ENCODE measurements around the gene HDAC11.
"Not testable (repeated sequence)": the region's sequence is repeated elsewhere in the genome, so short reads cannot be mapped to it uniquely, and the experiment has no call there.

HDAC11 gene

GRCh38 chr3:13479582-13480339 lies at the start of gene HDAC11:
HDAC11 (plus strand) TSS chr3:13480306; CDS start chr3:13480348, 42 bp downstream.
- DNase-seq (ENCODE audit: low read depth): peak; percentile 97

GRCh38 chr3:13430411-13430875 lies 49.7 kb upstream of the HDAC11 start:
- not testable (repeated sequence) for DNase-seq (ENCODE audit: low read depth)

GRCh38 chr3:13432093-13432492 lies 48.0 kb upstream of the HDAC11 start:
- no peak for DNase-seq (ENCODE audit: low read depth)

- DNase-seq (ENCODE audit: low read depth): no peak
Measured at GRCh38 chr3:13433912-13434311, 46.2 kb upstream of the HDAC11 start.

GRCh38 chr3:13436213-13436612 lies 43.9 kb upstream of the HDAC11 start:
- not testable (repeated sequence) for DNase-seq (ENCODE audit: low read depth)

GRCh38 chr3:13440204-13440817 lies 39.8 kb upstream of the HDAC11 start:
- DNase-seq (ENCODE audit: low read depth): no peak

- DNase-seq (ENCODE audit: low read depth): not testable (repeated sequence)
Measured at GRCh38 chr3:13442882-13443281, 37.2 kb upstream of the HDAC11 start.

GRCh38 chr3:13451301-13451673 lies 28.8 kb upstream of the HDAC11 start:
- DNase-seq (ENCODE audit: low read depth): no peak

GRCh38 chr3:13452490-13453335 lies 27.4 kb upstream of the HDAC11 start:
- peak; percentile 62 for DNase-seq (ENCODE audit: low read depth)

GRCh38 chr3:13455644-13456043 lies 24.5 kb upstream of the HDAC11 start:
- no peak for DNase-seq (ENCODE audit: low read depth)

- DNase-seq (ENCODE audit: low read depth): no peak
Measured at GRCh38 chr3:13457593-13457992, 22.5 kb upstream of the HDAC11 start.

GRCh38 chr3:13459605-13460340 lies 20.3 kb upstream of the HDAC11 start:
- no peak for DNase-seq (ENCODE audit: low read depth)

- DNase-seq (ENCODE audit: low read depth): no peak
Measured at GRCh38 chr3:13460341-13460736, 19.8 kb upstream of the HDAC11 start.

- DNase-seq (ENCODE audit: low read depth): peak; percentile 44
Measured at GRCh38 chr3:13461169-13462124, 18.7 kb upstream of the HDAC11 start.

GRCh38 chr3:13462125-13462629 lies 17.9 kb upstream of the HDAC11 start:
- peak; percentile 12 for DNase-seq (ENCODE audit: low read depth)

GRCh38 chr3:13462822-13463221 lies 17.3 kb upstream of the HDAC11 start:
- no peak for DNase-seq (ENCODE audit: low read depth)

- no peak for DNase-seq (ENCODE audit: low read depth)
Measured at GRCh38 chr3:13463618-13464400, 16.3 kb upstream of the HDAC11 start.

GRCh38 chr3:13465236-13465873 lies 14.8 kb upstream of the HDAC11 start:
- no peak for DNase-seq (ENCODE audit: low read depth)

GRCh38 chr3:13466781-13467180 lies 13.3 kb upstream of the HDAC11 start:
- no peak for DNase-seq (ENCODE audit: low read depth)
